K562 (cell line): ENCODE results near the gene PHTF1. TPM values are rescaled to one million over a fixed set of nuclear protein-coding genes. Genes with fewer than 3 reads are reported as not detected.

Source experiments
- ATAC-seq: fragments of 200-7000 bp; cut with Tn5 transposase; 3 replicates; pipeline ENCODE4 v1.9.1; 2020; ENCODE audit warnings: moderate library complexity
- BruUV-seq: library from RNA; stranded (reverse); fragments of 400-500 nt; replicated peaks from 2 replicates; lab custom pipeline; 2021; lab: Mats Ljungman, UMichigan
- CTCF ChIA-PET: fragments of 300-600 bp; formaldehyde crosslinking; extraction: SDS; loops from one replicate; lab custom pipeline; 2021; ENCODE audit warnings: low intra/inter-chr PET ratio; lab: Yijun Ruan, JAX
- POLR2A ChIA-PET: fragments of 300-600, 350-650 bp; sonication (Branson Sonifier 250); formaldehyde crosslinking; extraction: SDS; loops from one replicate; lab custom pipeline; 2021; ENCODE audit warnings: antibody characterized with exemption, inconsistent platforms; lab: Yijun Ruan, JAX
- DNase-seq, 4 experiments: peaks; one replicate each; pipeline versions ENCODE4 v3.0.0 to v3.0.0-alpha.2; 2011 to 2018; ENCODE audit warnings: low spot score in 3 of 4, mixed read lengths in 3 of 4; ENCODE audit errors: extremely low read depth in 1 of 4
- FAIRE-seq: peaks from 2 replicates; lab custom pipeline; 2011; peaks lifted over from hg19 to GRCh38; lab: Jason Lieb, UNC
- H2AFZ ChIP-seq: 2 replicates; pipeline ENCODE4 v1.6.0; 2011; ENCODE audit warnings: low read depth, low read length, control low read depth, inconsistent platforms
- H3K27ac ChIP-seq: fragments of 200-600 bp; 3 replicates; pipeline ENCODE4 v1.8.0; 2011; ENCODE audit warnings: low read depth, mild to moderate bottlenecking, control low read depth, inconsistent platforms, low read length, moderate library complexity, mixed read lengths; ENCODE audit errors: extremely low read depth
- H3K27me3 ChIP-seq, 2 experiments: fragments of 300-600 bp in 1 of 2; 2 replicates in 1 of 2; 3 replicates in 1 of 2; pipeline versions ENCODE4 v1.6.0 to v1.8.0; 2011; ENCODE audit warnings: inconsistent platforms in 2 of 2, low read length in 2 of 2, mild to moderate bottlenecking in 1 of 2, mixed read lengths in 1 of 2, moderate library complexity in 1 of 2; ENCODE audit not compliant: control insufficient read depth in 2 of 2, insufficient read depth in 2 of 2
- H3K36me3 ChIP-seq: fragments of 300-600 bp; 3 replicates; pipeline ENCODE4 v1.8.0; 2011; ENCODE audit warnings: mild to moderate bottlenecking, low read length, inconsistent platforms; ENCODE audit not compliant: control insufficient read depth, insufficient read depth
- H3K4me1 ChIP-seq, 2 experiments: fragments of 200-600 bp in 1 of 2; replicated peaks in 1 of 2; 2 replicates in 1 of 2; 3 replicates in 1 of 2; pipeline versions ENCODE4 v1.5.1 to v1.8.0; 2011; ENCODE audit warnings: inconsistent platforms in 2 of 2, low read length in 2 of 2, mild to moderate bottlenecking in 1 of 2, mixed read lengths in 1 of 2, moderate library complexity in 1 of 2; ENCODE audit not compliant: control insufficient read depth in 2 of 2, insufficient read depth in 2 of 2
- H3K4me2 ChIP-seq: 2 replicates; pipeline ENCODE4 v1.6.1; 2011; ENCODE audit warnings: low read length, control low read depth, inconsistent platforms, mixed read lengths; ENCODE audit not compliant: insufficient read depth
- H3K4me3 ChIP-seq: fragments of 200-600 bp; sonication (generic), shearing (Covaris generic); 2 replicates; pipeline ENCODE4 v1.5.1; 2016; ENCODE audit warnings: control low read depth, inconsistent platforms
- H3K79me2 ChIP-seq: fragments of 200-600 bp; 3 replicates; pipeline ENCODE4 v1.8.0; 2011; ENCODE audit warnings: low read length, inconsistent platforms; ENCODE audit not compliant: control insufficient read depth, insufficient read depth
- H3K9ac ChIP-seq, 2 experiments: 2 replicates each; pipeline versions ENCODE4 v1.6.0 to v1.6.1; 2011; ENCODE audit warnings: low read depth in 2 of 2, low read length in 2 of 2, control low read depth in 1 of 2, inconsistent platforms in 1 of 2, mild to moderate bottlenecking in 1 of 2, mixed read lengths in 1 of 2; ENCODE audit not compliant: insufficient read depth in 1 of 2
- H3K9me1 ChIP-seq: one replicate; pipeline ENCODE4 v1.6.0; 2011; ENCODE audit warnings: inconsistent platforms, mild to moderate bottlenecking, low read length, moderate library complexity; ENCODE audit not compliant: control insufficient read depth, insufficient read depth
- H3K9me3 ChIP-seq: replicated peaks from 2 replicates; pipeline ENCODE4 v1.5.1; 2011; ENCODE audit warnings: low read depth, low read length, inconsistent platforms; ENCODE audit not compliant: control insufficient read depth, insufficient read depth
- H4K20me1 ChIP-seq: replicated peaks from 2 replicates; pipeline ENCODE4 v1.6.1; 2011; ENCODE audit warnings: low read length, inconsistent platforms, mixed read lengths; ENCODE audit not compliant: control insufficient read depth, insufficient read depth
- ARID2 ChIP-seq: fragments of 450-650 bp; IDR thresholded peaks from 2 replicates; pipeline ENCODE4 v1.6.1; 2017; ENCODE audit warnings: antibody characterized with exemption, mild to moderate bottlenecking
- ID3 ChIP-seq, 2 experiments: fragments of 250-450 bp in 1 of 2; fragments of 450-650 bp in 1 of 2; sonication (Bioruptor Pico) in 1 of 2; IDR thresholded peaks; 2 replicates each; pipeline versions ENCODE4 v1.6.1 to v1.8.0; 2016 to 2021; ENCODE audit warnings: mild to moderate bottlenecking in 2 of 2, moderate library complexity in 2 of 2, missing compliant biosample characterization in 1 of 2, missing genetic modification characterization in 1 of 2
- NCOA1 ChIP-seq: fragments of 450-650 bp; IDR thresholded peaks from 2 replicates; pipeline ENCODE4 v1.6.1; 2016; ENCODE audit warnings: low read depth
- PTRF ChIP-seq: fragments of 450-650 bp; IDR thresholded peaks from 2 replicates; pipeline ENCODE4 v1.6.1; 2016; ENCODE audit warnings: mild to moderate bottlenecking, missing genetic modification characterization, missing compliant biosample characterization
- ZBTB40 ChIP-seq, 2 experiments: fragments of 450-650 bp in 1 of 2; sonication (generic) in 1 of 2; formaldehyde crosslinking in 1 of 2; IDR thresholded peaks; 2 replicates each; pipeline versions ENCODE4 v1.7.1 to v1.9.0; 2016 to 2022; ENCODE audit warnings: inconsistent platforms in 1 of 2, mild to moderate bottlenecking in 1 of 2, missing genetic modification reagents in 1 of 2
- ZNF184 ChIP-seq: sonication (generic); formaldehyde crosslinking; IDR thresholded peaks from 2 replicates; pipeline ENCODE4 v1.5.0; 2020; ENCODE audit warnings: missing genetic modification reagents
- WGBS: fragments of 100-300 bp; shearing (Covaris generic); methylation state at CpG from one replicate; pipeline ENCODE4 v1.1.6; 2016; ENCODE audit warnings: low coverage, mixed read lengths; ENCODE audit not compliant: insufficient coverage; ENCODE audit errors: missing lambda C conversion rate; 5-methylcytosine and 5-hydroxymethylcytosine counted together
- in situ Hi-C: fragments of 300-500 bp; cut with MboI; formaldehyde crosslinking; loops from 4 replicates; pipeline ENCODE4 v1.15.0; 2018; ENCODE audit warnings: inconsistent platforms, mixed read lengths
- intact Hi-C: fragments of 100-400 bp; cut with micrococcal nuclease; formaldehyde crosslinking; loops from 2 replicates; pipeline ENCODE4 v1.14.2; 2022
- polyA plus RNA-seq, 8 experiments: library from polyadenylated mRNA; depleted of rRNA in 4 of 8; stranded (reverse) in 5 of 8; unstranded in 3 of 8; fragments of >200 nt; fragmentation: Nextera tagmentation in 2 of 8; fragmentation: Illumina TruSeq in 1 of 8; extraction: Ambion mirVana in 2 of 8; extraction: Trizol in 1 of 8; gene quantifications; 2 replicates each; pipeline versions ENCODE4 v1.2.1 to v1.2.3, GENCODE V29; 2011 to 2014; ENCODE audit warnings: inconsistent platforms in 1 of 8, missing spikeins in 1 of 8
- total RNA-seq, 7 experiments: library from RNA; depleted of rRNA in 6 of 7; stranded (reverse); fragments of >200 nt in 6 of 7; fragmentation: Illumina TruSeq in 2 of 7; extraction: Trizol in 2 of 7; gene quantifications; 2 replicates each; pipeline versions ENCODE4 v1.2.1 to v1.2.3, GENCODE V29; 2011 to 2021; ENCODE audit warnings: low replicate concordance in 1 of 7
- TF ChIP-seq, protein P1 (sequence below): fragments of 150-350 bp; IDR thresholded peaks from 2 replicates; pipeline ENCODE4 v1.6.1; 2014; ENCODE audit warnings: low read depth, mild to moderate bottlenecking, low read length, borderline replicate concordance

PHTF1 gene
- total and polyA plus RNA-seq, 9 of the 15 experiments (the other 6 are each of a cell fraction or from before 2014, with no cell fraction given), result 8.4 to 36.2 (median 23.0) TPM

DNA sequence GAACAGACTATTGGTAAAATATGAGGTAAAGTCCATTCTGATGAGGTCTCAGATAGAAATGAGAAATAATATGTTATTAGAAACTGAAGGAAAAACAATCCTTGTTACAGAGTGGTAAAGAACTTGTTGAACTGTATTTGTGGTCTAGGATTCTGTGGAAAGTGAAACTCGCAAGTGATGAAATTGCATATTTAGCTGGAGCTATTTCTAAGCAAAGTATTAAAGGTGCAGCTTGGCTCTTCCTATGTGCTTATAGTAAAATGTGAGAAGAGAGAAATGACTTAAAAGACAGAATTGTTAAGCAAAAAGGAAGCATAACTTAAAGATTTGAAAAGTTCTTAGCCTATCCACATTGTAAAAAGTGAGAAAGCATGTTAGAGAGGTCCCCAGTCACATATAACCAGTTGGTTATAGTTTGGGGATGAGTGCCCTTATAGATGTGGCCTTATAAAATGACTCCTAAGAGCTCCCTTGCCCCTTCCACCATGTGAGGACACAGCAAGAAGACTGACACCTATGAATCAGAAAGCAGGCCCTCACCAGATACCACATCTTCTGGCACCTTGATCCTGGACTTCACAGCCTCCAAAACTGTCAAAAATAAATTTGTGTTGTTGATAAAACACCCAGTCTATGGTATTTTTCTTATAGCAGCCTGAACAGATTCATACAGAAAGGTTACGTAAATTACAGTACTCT, 24.8 kb downstream of the PHTF1 start:
- H3K79me2 ChIP-seq, result no peaks in the 10 kb centered on the region
- H2AFZ ChIP-seq, result no peak overlapping the region
- POLR2A ChIA-PET, result interaction anchor here (1.1 kb wide), 1 partner anchor 25 kb away, joined by 4 read pairs; the partner anchor contains the start of gene PHTF1
- no peaks in the 10 kb centered on the region for H4K20me1 ChIP-seq
- DNase-seq (no peak), FAIRE-seq (no peak), ATAC-seq (no peak)
- no TSS peak for BruUV-seq
- H3K27ac ChIP-seq, result no peak overlapping the region
- no peaks in the 10 kb centered on the region for H3K9me1 ChIP-seq
- no peaks in the 10 kb centered on the region for H3K27me3 ChIP-seq
- no peak overlapping the region for H3K4me3 ChIP-seq
- H3K9me3 ChIP-seq, result no peaks in the 10 kb centered on the region
- no peak overlapping the region for H3K9ac ChIP-seq
- no peak overlapping the region for H3K4me2 ChIP-seq
- CTCF ChIA-PET, result no interaction called here
- WGBS, result 78% methylated on average over 2 of the region's 2 CpGs
- H3K36me3 ChIP-seq, result peaks cover 35% of the 10 kb centered on the region; the same call in 1 of the 3 replicates
- intact Hi-C loops, result no loop called here
- no peaks in the 10 kb centered on the region for H3K4me1 ChIP-seq
- in situ Hi-C loops, result no loop called here
- TF ChIP-seq, protein P1, sequence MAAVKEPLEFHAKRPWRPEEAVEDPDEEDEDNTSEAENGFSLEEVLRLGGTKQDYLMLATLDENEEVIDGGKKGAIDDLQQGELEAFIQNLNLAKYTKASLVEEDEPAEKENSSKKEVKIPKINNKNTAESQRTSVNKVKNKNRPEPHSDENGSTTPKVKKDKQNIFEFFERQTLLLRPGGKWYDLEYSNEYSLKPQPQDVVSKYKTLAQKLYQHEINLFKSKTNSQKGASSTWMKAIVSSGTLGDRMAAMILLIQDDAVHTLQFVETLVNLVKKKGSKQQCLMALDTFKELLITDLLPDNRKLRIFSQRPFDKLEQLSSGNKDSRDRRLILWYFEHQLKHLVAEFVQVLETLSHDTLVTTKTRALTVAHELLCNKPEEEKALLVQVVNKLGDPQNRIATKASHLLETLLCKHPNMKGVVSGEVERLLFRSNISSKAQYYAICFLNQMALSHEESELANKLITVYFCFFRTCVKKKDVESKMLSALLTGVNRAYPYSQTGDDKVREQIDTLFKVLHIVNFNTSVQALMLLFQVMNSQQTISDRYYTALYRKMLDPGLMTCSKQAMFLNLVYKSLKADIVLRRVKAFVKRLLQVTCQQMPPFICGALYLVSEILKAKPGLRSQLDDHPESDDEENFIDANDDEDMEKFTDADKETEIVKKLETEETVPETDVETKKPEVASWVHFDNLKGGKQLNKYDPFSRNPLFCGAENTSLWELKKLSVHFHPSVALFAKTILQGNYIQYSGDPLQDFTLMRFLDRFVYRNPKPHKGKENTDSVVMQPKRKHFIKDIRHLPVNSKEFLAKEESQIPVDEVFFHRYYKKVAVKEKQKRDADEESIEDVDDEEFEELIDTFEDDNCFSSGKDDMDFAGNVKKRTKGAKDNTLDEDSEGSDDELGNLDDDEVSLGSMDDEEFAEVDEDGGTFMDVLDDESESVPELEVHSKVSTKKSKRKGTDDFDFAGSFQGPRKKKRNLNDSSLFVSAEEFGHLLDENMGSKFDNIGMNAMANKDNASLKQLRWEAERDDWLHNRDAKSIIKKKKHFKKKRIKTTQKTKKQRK, result no peak
- TF ChIP-seq ZBTB40 (IDR thresholded peaks at IDR 0.05), result no peak
- no peak for TF ChIP-seq ZBTB40 (CRISPR knock-in tag; IDR thresholded peaks at IDR 0.05)
- no peak for TF ChIP-seq ZNF184
- TF ChIP-seq ID3 (CRISPR knock-in tag; IDR thresholded peaks at IDR 0.05), result no peak
- no peak for TF ChIP-seq ID3 (tag; IDR thresholded peaks at IDR 0.05)
- TF ChIP-seq ARID2, result no peak
- no peak for TF ChIP-seq PTRF (tag)
- no peak for TF ChIP-seq NCOA1
